OCI-LY3 (cell line): ENCODE measurements around the gene PCGF1.

Source experiments
- H2AFZ ChIP-seq: fragments of 200-600, 300-600 bp; shearing (Covaris generic); 2 replicates; pipeline ENCODE4 v1.6.0; 2014; ENCODE audit warnings: antibody characterized with exemption, low read depth, low read length
- H3K27ac ChIP-seq: fragments of 200-600, 300-600 bp; sonication (generic); 2 replicates; pipeline ENCODE4 v1.5.1; 2014; ENCODE audit warnings: mild to moderate bottlenecking, low read length, moderate library complexity, mixed read lengths
- H3K27me3 ChIP-seq: fragments of 200-600, 300-600 bp; sonication (generic); 2 replicates; pipeline ENCODE4 v1.6.1; 2014; ENCODE audit warnings: low read depth, low read length, mixed read lengths
- H3K36me3 ChIP-seq: fragments of 200-600, 300-600 bp; sonication (generic); replicated peaks from 2 replicates; pipeline ENCODE3; 2014; ENCODE audit warnings: low read depth, low read length, mixed read lengths
- H3K4me1 ChIP-seq: fragments of 300-600, 200-600 bp; sonication (generic); 2 replicates; pipeline ENCODE4 v1.6.1; 2014; ENCODE audit warnings: low read length, mixed read lengths
- H3K4me2 ChIP-seq: fragments of 200-600, 300-600 bp; sonication (generic); 2 replicates; pipeline ENCODE4 v1.6.1; 2014; ENCODE audit warnings: low read length, mixed read lengths
- H3K4me3 ChIP-seq: fragments of 300-600, 200-600 bp; sonication (generic); 2 replicates; pipeline ENCODE4 v1.5.1; 2014; ENCODE audit warnings: antibody characterized with exemption, mild to moderate bottlenecking, low read length, moderate library complexity
- H3K79me2 ChIP-seq: fragments of 300-600, 200-600 bp; shearing (Covaris generic); 2 replicates; pipeline ENCODE4 v1.6.1; 2014; ENCODE audit warnings: mild to moderate bottlenecking, low read length, mixed read lengths
- H3K9ac ChIP-seq: fragments of 300-600, 200-600 bp; shearing (Covaris generic); 2 replicates; pipeline ENCODE4 v1.6.0; 2014; ENCODE audit warnings: mild to moderate bottlenecking, low read length, moderate library complexity
- H3K9me3 ChIP-seq: fragments of 200-600, 300-600 bp; shearing (Covaris generic); 2 replicates; pipeline ENCODE4 v1.6.1; 2014; ENCODE audit warnings: low read length, mixed read lengths; ENCODE audit not compliant: insufficient read depth
- H4K20me1 ChIP-seq: fragments of 200-600, 300-600 bp; sonication (generic); 2 replicates; pipeline ENCODE4 v1.6.1; 2016; ENCODE audit warnings: low read length, mixed read lengths; ENCODE audit not compliant: insufficient read depth
- CTCF ChIP-seq: fragments of 200-600, 300-600 bp; sonication (generic); IDR thresholded peaks from 2 replicates; pipeline ENCODE4 v1.5.1; 2014; ENCODE audit warnings: antibody characterized with exemption, low read length, low read depth
- EZH2phosphoT487 ChIP-seq: fragments of 200-600 bp; shearing (Covaris generic); IDR thresholded peaks from 2 replicates; pipeline ENCODE4 v1.6.1; 2018; ENCODE audit warnings: antibody characterized with exemption, mixed run types, low read depth

Gene PCGF1

GRCh38 chr2:74554820-74555531 lies 47.5 kb upstream of the PCGF1 start:
- peaks cover 3% of the 10 kb centered on the region; the same call in 1 of the 2 replicates for H3K79me2 ChIP-seq
- H3K9ac ChIP-seq: peak overlapping the region; percentile 91
- no peaks in the 10 kb centered on the region for H3K9me3 ChIP-seq
- H2AFZ ChIP-seq: peak overlapping the region; percentile 61; the same call in 1 of the 2 replicates
- no peaks in the 10 kb centered on the region for H3K27me3 ChIP-seq
- H3K4me3 ChIP-seq: peak overlapping the region; percentile 90
- peaks cover 11% of the 10 kb centered on the region for H3K4me1 ChIP-seq
- H3K4me2 ChIP-seq: peak overlapping the region; percentile 93
- H4K20me1 ChIP-seq: no peaks in the 10 kb centered on the region
- no peak for TF ChIP-seq EZH2phosphoT487
- no peak for TF ChIP-seq CTCF
- H3K27ac ChIP-seq: peak overlapping the region; percentile 33; the same call in 1 of the 2 replicates
- no peaks in the 10 kb centered on the region for H3K36me3 ChIP-seq

- peak within 1 kb of the TSS; percentile 90 for H3K4me3 ChIP-seq
- no peaks in the 10 kb centered on the region for H3K9me3 ChIP-seq
- H3K4me1 ChIP-seq: peaks cover 11% of the 10 kb centered on the region
- peak within 1 kb of the TSS; percentile 93 for H3K4me2 ChIP-seq
- H3K36me3 ChIP-seq: no peaks in the 10 kb centered on the region
- H3K27ac ChIP-seq: peak within 1 kb of the TSS; percentile 33
- no peaks in the 10 kb centered on the region for H4K20me1 ChIP-seq
- peaks cover 3% of the 10 kb centered on the region; the same call in 1 of the 2 replicates for H3K79me2 ChIP-seq
- no peaks in the 10 kb centered on the region for H3K27me3 ChIP-seq
- H3K9ac ChIP-seq: peak within 1 kb of the TSS; percentile 91
- TF ChIP-seq EZH2phosphoT487: no peak
- no peak for TF ChIP-seq CTCF
- peak within 1 kb of the TSS; percentile 86 for H2AFZ ChIP-seq
These were observed 46.7 kb upstream of the PCGF1 start, which contains the start of the genes DOK1 and LOXL3 for GRCh38 chr2:74553892-74554819. Gene DOK1 (plus strand): TSS chr2:74554720. CDS start chr2:74554755, 35 bp downstream. Gene LOXL3 (minus strand): TSS chr2:74553942. CDS start chr2:74552634, 1,308 bp downstream.

- no peaks in the 10 kb centered on the region for H3K36me3 ChIP-seq
These were observed 45.7 kb upstream of the PCGF1 start for GRCh38 chr2:74552914-74553811.

More at GRCh38 chr2:74552914-74553811, 45.7 kb upstream of the PCGF1 start:
- H2AFZ ChIP-seq: no peak overlapping the region
- no peaks in the 10 kb centered on the region for H3K9me3 ChIP-seq
- H4K20me1 ChIP-seq: no peaks in the 10 kb centered on the region
- peaks cover 11% of the 10 kb centered on the region for H3K4me1 ChIP-seq
- peak overlapping the region; percentile 90 for H3K4me3 ChIP-seq
- H3K4me2 ChIP-seq: peak overlapping the region; percentile 93
- peak overlapping the region; percentile 91 for H3K9ac ChIP-seq
- no peak overlapping the region for H3K27ac ChIP-seq
- H3K27me3 ChIP-seq: no peaks in the 10 kb centered on the region
- no peak for TF ChIP-seq EZH2phosphoT487
- no peak for TF ChIP-seq CTCF
- peaks cover 3% of the 10 kb centered on the region; the same call in 1 of the 2 replicates for H3K79me2 ChIP-seq
